SIG-M5 treated with dmso at 0.1 percent for 504 hours (cell line): ENCODE data around the gene PRKCZ.

Experiments used
- DNase-seq: peaks from one replicate; lab custom pipeline; 2025; ENCODE audit not compliant: unreplicated experiment; lab: John Stamatoyannopoulos, UW

PRKCZ gene

GRCh38 chr1:2203671-2204414, 153.6 kb downstream of the PRKCZ start:
- DNase-seq, result no peak

GRCh38 chr1:2204415-2205190, 154.4 kb downstream of the PRKCZ start:
- peak; percentile 55 for DNase-seq

GRCh38 chr1:2205191-2205952, 155.2 kb downstream of the PRKCZ start:
- DNase-seq, result peak; percentile 80

- no peak for DNase-seq
Observed at GRCh38 chr1:2206813-2207487, 156.7 kb downstream of the PRKCZ start.

- no peak for DNase-seq
Observed at GRCh38 chr1:2208309-2209239, 158.4 kb downstream of the PRKCZ start.

DNA sequence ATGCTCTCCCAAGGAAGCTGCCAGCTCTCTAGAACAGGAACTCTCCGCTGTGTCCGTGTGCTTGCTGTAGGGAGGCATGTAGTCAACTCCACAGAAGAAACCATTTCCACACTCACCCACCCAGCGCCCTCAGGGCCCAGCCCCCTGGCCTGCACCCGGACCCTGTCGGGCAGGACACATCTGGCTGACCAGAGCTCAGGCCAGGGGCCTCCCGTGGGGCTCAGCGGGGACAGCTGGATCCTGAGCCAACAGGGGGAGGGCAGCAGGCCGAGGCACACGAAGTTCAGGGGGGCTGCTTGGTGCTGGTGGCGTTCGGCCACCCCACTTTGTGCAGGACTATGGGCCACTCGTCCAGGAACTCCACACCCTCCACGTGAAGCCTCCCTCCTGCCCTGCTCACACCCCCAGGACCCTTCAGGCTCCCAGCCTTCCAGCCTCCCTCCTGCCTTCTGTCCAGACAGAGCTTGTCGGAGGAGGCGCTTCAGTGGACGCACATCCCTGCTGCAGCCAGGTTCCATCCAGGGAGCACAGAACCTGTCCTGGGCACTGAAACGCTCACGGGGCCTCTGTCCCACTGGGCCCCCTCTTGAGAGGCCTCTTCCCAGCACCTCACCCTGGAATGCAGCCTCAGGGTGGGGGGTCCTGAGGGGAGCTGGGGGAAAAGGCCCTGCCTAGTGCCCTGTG, 159.3 kb downstream of the PRKCZ start:
- no peak for DNase-seq

DNA sequence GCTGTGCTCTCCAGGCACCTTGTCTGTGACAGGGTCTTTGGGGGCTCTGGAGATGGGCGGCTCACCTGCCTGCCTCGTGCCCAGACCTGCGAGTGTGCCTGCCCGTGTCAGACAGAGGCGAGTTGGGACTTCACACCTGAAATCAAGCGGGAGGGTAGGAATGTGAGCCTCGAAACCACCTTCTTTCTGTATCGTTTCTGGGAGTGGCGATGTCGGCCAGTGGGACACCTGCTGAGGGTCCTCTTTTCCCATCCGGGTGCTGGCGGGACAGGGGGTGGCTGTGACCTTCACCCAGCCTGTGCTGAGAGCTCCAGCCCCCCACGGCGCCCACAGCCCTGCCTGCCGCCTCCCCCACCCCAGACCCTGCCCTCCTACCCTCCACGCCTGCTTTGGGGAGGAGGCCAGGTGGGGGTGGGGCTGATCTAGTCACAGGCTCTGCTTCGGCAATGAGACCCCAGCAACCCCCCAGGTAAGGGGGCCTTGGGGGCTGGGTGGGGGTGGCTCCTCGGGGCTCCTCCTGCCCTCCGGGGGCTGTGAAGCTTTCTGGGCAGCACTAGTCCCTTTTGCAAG, 160.0 kb downstream of the PRKCZ start:
- DNase-seq, result no peak

DNA sequence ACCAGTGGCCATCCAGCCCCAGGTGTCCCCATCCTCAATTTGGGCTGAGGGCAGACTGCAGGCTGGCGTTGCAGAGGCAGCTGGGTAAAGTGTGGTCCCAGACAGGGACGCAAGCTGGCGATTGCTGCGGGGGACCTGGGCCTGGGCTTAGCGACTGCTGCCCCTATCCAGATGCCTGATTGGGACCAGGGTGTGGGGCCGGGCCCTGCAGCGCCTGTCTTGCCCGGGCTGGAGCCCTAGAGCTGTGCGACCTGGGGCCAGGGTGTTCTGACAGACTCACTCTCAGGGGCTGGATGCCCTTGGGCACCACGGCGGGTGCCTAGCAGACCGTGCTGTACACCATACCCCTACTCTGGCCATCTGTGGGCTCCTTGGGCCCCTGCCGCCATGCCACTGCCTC, 160.6 kb downstream of the PRKCZ start:
- no peak for DNase-seq

DNA sequence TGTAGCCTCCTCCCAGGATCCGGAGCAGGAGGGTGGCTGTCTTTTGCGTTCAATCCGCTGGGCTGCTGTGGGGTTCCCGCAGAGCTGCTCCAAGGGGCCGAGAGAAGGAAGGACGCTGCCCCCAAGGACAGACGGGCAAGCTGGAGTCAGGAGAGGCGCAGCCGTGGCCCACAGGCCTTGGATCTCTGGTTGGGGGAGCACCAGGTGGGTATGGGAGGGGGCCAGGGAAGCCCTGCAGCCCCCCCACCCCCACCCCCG, 162.0 kb downstream of the PRKCZ start:
- DNase-seq, result no peak

DNA sequence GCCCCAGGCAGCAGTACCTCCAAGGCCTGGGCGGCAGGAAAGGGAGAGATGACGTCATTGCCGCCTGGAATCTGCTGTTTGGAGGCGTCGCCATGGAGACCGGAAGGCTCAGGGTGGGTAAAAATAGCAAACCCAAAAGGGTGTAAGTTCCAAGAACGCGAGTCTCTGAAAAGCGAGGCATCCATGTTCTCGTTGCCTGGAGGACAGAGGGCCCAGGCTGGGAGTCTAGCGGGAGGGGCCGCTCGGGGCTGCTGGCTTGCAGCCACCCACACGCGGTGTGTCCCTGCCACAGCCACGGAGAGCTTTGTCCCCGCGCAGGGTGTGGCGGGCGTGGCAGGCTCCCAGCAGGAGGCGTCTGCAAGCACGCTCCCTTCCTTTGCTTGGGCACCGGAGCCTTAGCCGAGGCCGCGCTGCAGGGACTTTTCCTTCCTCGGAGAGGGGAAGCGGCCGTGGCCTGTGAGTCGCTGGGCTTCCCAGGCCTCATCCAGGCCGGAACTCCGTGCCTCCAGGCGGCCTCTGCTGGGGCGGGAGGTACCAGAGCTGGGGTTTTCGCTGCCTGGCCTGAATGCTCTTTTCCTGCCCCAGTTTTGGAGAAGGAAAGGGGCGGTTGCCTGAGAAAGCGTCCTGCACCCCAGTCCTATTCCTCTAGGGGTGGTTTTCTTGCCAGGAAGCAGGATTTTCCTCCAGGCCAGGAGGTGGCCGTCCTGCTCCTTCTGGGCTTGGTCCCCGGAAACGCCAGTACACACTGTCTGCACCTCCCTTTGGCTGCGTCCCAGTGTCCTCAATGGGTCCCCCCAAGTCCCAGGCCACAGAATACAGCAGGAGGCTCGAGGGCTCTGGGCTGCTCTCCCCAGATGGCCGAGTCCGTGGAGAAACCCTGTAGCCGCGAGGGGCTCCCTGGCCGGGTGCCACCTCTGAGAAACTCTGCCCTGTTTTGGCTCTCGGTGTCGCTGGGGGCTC, 162.6 kb downstream of the PRKCZ start:
- DNase-seq, result peak; percentile 47

DNA sequence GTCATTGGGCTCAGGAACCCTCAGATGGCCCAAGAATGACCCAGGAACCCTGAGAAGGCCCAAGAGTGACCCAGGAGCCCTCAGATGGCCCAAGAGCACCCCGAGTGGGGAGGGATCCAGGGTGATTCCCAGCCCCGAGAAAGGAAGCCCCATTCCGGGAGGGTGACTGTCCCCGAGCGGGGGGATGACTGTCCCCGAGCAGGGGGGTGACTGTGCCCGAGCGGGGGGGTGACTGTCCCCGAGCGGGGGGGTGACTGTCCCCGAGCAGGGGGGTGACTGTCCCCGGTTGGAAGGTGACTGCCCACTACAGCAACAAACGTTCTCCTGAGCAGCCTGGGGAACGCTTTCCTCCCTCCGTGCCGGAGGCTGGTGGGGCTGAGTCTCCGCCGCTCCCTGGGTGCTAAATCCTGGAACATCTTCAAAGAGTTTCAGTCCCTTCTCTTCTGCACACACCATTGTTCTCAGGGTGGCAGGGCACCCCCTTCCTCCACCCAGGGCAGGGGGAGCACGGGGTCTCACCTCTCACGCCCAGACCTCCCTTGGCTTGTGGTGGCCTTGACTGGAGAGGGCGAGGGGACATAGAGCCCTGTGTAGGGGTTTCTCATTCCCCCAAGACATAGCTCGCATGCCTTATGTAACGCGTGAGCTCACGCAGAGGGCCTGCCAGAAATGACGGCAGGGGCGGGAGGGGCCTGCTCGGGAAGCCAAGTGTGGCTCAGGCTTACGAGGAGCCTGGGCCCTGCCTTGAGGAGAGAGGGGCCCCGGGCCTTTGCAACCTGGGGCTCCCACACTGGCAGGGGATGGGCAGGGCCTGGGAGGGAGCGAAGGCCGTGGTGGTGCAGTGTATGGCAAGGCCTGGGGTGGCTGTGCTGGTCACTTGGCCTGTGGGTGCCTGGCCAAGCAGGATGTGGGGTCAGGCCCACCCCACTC, 163.6 kb downstream of the PRKCZ start:
- no peak for DNase-seq

GRCh38 chr1:2214541-2215241, 164.5 kb downstream of the PRKCZ start:
- no peak for DNase-seq

DNA sequence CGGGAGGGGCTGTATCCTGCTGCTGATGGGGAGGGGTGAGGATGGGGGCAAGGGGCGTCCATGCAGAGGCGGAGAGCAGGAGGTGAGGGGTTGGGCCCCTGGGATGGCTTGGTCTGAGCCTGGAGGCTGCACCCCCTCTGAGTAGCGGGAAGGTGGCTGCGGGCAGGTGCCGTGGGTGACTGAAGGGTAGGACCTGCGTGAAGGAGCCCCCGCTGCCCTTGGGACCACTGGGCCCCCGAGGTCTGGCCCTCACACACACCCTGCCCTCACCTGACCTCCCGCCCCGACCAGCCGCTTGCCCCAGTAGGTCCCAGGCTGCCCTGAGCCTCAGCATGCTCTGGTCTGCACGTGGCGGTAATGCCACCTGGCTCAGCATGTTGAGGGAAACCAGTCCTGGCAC, 165.1 kb downstream of the PRKCZ start:
- DNase-seq, result no peak

DNA sequence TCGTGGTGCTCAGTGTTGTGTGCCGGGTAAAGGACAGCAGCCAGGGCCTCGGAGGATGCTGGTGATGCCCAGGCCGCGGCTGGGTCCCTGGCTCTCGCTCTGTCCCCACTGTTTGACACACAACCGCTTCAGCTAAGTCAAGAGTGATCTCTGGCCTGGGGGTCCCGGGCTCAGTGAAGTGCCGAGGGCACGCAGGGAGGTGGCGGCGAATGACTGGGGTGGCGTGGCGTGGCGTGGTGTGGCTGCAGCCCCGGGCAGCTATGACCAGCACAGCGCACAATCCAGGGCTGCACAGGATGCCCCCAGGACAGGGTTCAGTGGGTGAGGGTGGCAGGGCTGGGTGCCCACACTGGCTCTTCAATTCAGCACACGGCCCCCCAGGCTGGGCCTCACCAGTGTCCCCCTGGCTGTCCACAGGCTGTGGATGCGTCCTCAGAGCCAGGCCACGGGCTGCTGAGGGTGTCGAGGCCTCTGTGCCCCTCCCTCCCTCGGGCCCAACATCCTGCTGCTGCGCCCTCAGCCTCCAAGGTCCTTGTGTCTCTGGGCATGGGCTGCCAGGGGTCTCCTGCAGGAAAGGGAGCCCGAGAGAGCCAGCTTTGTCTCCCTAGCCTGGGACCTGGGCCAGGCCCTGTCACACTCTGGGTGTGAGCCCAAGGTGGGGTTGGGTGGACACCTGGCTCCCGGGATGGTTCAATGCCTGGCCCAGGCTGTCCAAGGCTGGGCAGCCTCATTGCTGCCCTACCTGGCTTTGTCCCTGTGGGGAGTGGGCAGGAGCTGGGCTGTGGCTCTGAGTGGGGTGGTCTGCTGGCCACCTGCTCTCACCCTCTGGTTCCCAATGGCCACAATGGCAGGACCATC, 165.9 kb downstream of the PRKCZ start:
- no peak for DNase-seq

DNA sequence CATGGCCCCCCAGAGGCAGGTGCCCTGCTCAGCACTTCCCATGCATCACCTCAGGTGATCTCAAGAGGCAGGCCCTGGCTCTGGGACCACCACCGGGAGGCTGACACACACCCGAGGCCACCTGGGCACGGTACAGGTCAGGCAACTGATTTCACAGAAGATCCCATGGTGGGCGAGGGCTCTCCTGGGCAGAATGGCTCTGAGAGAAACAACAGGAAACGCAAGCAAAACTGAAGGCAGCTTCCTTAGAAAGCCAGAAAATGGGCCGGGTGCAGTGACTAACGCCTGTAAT, 166.5 kb downstream of the PRKCZ start:
- no peak for DNase-seq

GRCh38 chr1:2221271-2221670, 171.1 kb downstream of the PRKCZ start:
- no peak for DNase-seq
